Measurements from ENCODE around the gene RNF212.

Gene RNF212

DNA sequence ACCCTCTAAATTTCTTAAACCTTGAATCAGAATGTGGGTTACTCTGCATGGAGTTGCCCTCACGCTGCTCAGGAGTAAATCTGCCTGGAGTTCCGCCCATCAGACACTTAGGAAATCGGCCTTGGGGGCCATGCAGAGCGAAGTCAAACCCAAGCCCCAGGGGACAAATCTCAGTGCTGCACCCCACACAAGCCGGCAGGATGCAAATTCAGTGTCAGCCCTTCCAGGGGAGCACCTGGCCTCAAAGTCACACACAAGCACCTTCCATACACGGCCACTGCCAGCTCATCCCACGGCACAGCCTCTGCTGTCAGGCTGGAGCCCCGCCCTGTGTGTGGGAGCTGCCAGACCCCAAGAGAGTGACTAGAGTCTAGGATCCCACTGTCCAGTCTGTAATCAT, 27.4 kb downstream of the RNF212 start:
- DNase-seq: no peak

DNA sequence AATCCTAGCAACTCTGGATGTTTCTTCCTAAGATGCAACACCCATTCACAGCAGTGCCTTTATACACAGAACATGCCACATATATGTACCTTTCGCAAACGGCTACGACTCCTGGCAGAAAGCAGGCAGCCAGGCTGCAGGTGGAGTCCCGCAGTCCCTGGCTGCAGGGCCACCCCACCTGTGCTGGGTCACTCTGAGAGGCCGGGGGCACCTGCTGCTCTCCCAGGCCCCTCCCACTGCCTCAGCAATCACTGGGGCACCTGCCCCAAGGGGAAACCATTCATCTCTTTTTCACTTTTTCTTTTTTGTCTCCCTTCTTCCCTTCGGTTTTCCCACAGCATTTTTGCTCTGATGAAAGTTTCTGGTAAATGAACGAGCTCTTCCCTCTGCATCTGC, 28.0 kb downstream of the RNF212 start:
- DNase-seq: no peak

DNA sequence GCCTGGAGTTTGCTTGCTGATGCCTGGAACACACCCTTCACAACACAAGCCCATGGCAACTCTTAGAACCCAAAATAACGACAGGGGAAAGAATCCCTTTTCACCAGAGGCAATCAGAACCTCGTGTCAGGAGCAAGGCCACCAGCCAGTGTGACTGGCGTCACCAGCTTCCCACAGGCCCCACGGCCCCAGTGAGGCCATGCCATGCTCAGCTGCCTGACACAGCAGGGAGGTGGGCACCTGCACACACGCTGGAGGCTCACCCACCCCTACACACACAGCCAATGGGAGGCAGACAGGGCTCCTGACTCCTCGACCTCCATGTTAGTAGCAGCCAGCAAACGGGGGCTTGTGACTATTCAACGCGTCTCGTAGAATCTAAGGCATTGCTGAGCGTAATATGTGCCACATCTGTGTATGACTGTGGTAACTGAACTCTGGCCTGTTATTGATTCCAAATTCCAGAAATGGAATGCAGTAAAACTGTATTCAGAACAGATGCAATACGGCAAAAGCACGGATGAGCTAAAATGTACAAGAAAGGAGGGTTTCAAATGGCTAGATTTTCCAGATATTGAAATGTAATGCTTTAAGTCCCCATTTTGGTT, 28.5 kb downstream of the RNF212 start:
- no peak for DNase-seq

- DNase-seq: no peak
Measured at GRCh38 chr4:1084394-1084793, 29.0 kb downstream of the RNF212 start.

DNA sequence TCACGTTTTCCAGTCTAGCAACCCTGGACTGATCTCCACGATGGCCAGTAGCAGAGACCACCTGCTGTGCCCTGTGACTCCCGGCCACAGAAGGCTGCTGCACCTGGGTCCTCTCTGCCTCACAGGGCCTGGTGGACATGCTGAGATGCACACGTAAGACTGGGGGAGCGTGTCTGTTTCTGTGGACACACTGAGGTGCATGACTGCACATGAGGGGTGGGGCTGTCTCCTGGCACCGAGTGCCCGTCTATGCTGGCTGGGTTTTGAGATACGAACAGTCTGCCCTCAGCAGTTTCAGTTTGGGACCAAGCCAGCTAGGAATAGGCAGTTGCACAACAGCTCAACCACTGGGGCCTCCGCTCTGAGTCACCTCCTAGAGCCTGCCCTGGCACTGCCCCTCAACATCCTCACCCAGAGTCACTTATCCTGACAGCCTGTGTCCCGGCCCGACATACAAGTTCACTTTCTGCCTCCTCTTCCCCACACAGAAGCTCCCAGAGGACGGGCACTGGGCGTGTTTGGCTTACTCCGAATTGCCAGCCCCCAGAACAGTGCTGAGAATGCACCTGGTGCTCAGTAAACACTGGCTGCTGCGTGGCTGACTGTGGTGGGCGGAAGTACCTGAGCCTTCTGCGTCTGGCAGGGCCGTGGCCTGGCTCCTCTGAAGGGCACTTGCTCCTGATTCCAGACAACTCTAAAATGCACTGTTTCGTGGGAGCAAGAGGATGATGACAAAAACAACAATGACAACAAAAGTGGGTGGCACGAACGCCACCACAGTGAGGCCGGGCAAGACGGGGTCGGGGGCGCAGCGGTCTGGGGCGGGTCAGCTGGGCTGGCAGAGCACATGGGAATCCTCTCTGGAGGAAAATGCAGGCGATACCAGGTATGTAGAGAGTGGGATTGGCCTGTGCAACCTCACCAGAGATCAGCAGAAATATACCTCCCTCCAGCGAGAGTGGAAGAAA, 30.9 kb downstream of the RNF212 start:
- no peak for DNase-seq

DNA sequence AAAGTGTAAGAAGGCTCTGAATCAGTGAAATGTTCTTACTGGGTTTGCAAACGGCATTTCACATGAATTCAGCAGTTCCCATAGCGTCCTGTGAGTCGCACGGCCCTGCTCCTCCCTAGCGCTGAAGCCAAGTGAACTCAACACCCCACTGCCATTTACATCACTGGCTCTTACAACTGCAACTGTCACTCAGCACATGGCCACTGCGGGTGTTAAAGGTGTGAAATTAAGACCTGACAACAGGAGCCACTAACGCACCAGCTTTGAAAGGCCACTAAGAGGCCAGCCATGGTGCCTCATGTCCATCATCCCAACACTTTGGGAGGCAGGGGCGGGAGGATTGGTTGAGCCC, 31.7 kb downstream of the RNF212 start:
- no peak for DNase-seq

- DNase-seq: no peak
Measured at GRCh38 chr4:1080961-1081688, 32.2 kb downstream of the RNF212 start.

- DNase-seq: no peak
Measured at GRCh38 chr4:1080432-1080831, 32.9 kb downstream of the RNF212 start.

- DNase-seq: no peak
Measured at GRCh38 chr4:1079711-1080265, 33.6 kb downstream of the RNF212 start.

- DNase-seq: no peak
Measured at GRCh38 chr4:1078490-1078889, 34.9 kb downstream of the RNF212 start.

GRCh38 chr4:1077711-1078477, 35.5 kb downstream of the RNF212 start:
- no peak for DNase-seq

- DNase-seq: no peak
Measured at GRCh38 chr4:1075809-1076699, 37.3 kb downstream of the RNF212 start.

- no peak for DNase-seq
Measured at GRCh38 chr4:1075225-1075624, 38.1 kb downstream of the RNF212 start.

DNA sequence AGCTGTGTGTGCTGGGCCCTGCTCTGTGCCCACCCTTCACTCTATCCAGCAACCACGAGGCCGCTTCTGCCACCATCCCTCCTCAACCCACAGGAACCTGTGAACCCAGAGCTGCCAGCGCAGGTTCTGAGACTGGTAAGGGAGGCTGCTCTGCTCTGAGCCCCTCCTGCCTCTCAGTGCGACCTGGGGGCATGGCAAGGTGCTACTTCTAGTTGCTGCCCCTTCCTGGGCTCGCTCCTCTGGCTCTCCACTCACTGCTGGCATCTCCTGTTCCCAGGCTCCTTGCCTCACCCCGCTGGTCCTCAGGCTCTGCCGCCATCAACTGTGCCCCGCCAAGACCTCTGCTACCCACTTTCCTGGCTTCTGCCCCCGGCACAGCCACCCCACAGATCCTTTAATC, 39.3 kb downstream of the RNF212 start:
- DNase-seq: no peak

DNA sequence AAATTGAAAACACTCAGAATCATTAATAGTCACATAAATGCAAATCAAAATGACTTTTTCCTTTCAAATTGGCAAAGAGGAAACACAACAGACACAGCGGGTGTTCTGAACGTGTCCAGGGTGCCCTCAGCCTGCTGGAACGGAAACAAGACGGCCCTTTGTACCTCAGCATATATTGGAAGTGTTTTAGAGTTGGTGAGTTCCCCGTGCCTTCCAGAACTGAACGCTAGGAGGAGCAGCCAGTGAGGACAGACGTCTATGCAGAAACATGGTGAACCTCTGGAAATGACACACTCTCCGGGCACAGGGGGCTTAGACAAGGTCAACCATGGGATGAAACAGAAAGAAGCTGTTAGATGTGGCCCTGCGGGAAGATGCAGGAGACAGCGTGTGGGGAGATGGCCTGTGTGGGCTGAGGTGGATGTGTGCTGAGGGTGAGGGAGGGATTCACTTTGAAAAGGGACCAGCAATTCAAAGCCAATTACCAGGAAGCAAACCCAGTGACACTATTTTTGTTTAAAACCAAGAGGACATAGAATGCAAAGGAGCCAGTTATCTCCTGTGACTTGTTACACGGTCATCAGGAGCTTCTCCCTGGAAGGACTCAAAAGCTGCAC, 40.4 kb downstream of the RNF212 start:
- peak in 1 of 2 experiments; percentile 2 for DNase-seq

GRCh38 chr4:1069394-1069793, 44.0 kb downstream of the RNF212 start:
- no peak for DNase-seq

DNA sequence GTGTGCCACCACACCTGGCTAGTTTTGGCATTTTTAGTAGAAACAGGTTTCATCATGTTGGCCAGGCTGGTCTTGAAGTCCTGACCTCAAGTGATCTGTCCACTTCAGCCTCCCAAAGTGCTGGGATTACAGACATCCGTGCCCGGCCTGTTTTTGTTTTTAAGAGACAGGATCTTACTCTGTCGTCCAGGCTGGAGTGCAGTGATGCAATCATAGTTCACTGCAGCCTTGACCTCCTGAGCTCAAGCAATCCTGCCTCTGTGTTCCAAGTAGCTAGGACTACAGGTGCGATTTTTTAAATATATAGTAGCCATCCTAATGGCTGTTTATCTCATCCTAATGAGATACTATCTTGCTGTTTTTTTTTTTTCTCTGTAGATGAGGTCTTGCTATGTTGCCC, 47.6 kb downstream of the RNF212 start:
- DNase-seq: no peak

DNA sequence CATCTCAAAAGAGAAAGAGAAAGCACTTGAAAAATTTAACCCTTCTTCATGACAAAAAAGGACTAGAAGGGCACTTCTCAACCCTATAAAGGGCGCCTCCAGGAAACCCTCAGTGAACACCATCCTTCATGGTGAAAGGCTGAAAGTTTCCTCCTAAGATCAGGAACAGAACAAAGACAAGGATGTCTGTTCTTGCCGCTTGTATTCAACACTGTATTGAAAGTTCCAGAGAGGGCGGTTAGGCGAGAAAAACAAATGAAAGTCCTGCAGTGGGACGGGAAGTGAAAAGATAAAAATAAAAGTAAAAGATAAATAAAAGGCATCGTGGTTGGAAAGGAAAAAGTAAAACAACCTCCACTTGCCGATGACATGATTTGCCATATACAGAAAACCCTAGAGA, 50.9 kb downstream of the RNF212 start:
- no peak for DNase-seq

DNA sequence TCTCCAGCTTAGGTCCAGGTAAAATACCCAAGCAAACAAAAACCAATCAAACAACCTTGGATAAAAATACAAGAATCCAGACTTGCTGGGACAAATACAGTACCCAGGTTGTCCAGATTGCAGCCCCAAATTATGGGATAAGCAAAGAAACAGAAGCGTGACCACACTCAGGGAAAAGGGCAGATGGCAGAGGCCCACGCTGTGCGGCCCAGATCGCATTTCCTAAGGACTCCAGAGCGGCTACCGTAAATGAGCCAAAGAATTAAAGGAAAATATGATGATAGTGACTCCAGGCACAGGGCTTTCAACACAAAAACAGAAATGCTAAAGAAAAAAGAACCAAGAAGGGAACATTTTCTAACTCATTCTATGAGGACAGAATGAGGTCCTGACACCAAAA, 51.6 kb downstream of the RNF212 start:
- DNase-seq: no peak

GRCh38 chr4:1061056-1061700, 52.2 kb downstream of the RNF212 start:
- DNase-seq: no peak

- DNase-seq: no peak
Measured at GRCh38 chr4:1060621-1061020, 52.7 kb downstream of the RNF212 start.
